ENCODE results near the gene FAM171A2.

- no peak for TF ChIP-seq ZNF274 (IDR thresholded peaks at IDR 0.05; ENCODE audit: low read depth, low read length)
- TF ChIP-seq SUZ12 (IDR thresholded peaks at IDR 0.05; ENCODE audit: extremely low read depth, insufficient read depth, insufficient read length) = no peak
Measured at GRCh38 chr17:44390250-44390870, 26.7 kb upstream of the FAM171A2 start.
